Upper lobe of left lung (tissue), 4 donors: ENCODE data around the gene LPCAT3.

Experiments
- CTCF ChIP-seq, 6 experiments: fragments of 450-650 bp in 4 of 6; fragments of 200-600 bp in 2 of 6; sonication (generic) in 2 of 6; IDR thresholded peaks; one replicate each; pipeline ENCODE4 v1.5.1; 2016 to 2019; ENCODE audit warnings: antibody characterized with exemption in 6 of 6
- EP300 ChIP-seq, 4 donors: sonication (generic); formaldehyde crosslinking; IDR thresholded peaks; one replicate each; pipeline ENCODE4 v1.5.1; 2017; ENCODE audit warnings: antibody characterized with exemption in 4 of 4, control low read depth in 2 of 4
- POLR2A ChIP-seq, 4 donors: fragments of 450-650 bp; IDR thresholded peaks; one replicate each; pipeline ENCODE4 v1.5.1; 2016 to 2017; ENCODE audit warnings: antibody characterized with exemption in 4 of 4, mild to moderate bottlenecking in 2 of 4

DNA sequence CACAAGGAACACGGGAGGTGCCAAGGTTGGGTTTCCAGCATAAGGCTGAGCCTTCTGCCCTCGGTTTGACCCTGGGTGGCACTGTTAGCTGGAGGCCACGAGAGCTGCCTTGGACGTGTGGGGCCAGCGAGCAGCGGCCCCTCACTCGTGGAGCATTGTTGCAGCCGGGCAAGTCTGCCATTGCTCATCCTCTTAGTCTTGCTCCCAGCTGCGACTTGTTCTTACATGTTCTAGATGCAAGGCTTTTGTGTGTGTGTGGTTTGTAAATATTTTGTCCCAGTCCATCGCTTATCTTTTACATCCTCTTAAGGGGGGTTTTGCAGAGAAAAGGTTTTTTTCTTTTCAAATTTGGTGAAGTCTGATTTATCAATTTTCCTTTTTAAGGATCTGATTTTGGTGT, 21.1 kb upstream of the LPCAT3 start:
- TF ChIP-seq CTCF (IDR thresholded peaks at IDR 0.05) (no peak), POLR2A (IDR thresholded peaks at IDR 0.05) (no peak), EP300 (IDR thresholded peaks at IDR 0.05) (no peak)
